HL-60/S4 treated with phorbol 12-myristate 13-acetate at 8.2 ng/mL for 4 days and 3 days (cell line): Measurements from ENCODE around the gene DBI.
"Not testable (repeated sequence)": the region's sequence is repeated elsewhere in the genome, so short reads cannot be mapped to it uniquely, and the experiment has no call there.

Experiments used
- in situ Hi-C: fragments of 300-500 bp; cut with MboI; formaldehyde crosslinking; loops from 2 replicates; pipeline ENCODE4 v1.15.0; 2022; ENCODE audit warnings: low sequenced_read_pairs

Gene DBI

GRCh38 chr2:119364798-119365197 lies 2.0 kb upstream of the DBI start:
- in situ Hi-C loops: no loop called here

DNA sequence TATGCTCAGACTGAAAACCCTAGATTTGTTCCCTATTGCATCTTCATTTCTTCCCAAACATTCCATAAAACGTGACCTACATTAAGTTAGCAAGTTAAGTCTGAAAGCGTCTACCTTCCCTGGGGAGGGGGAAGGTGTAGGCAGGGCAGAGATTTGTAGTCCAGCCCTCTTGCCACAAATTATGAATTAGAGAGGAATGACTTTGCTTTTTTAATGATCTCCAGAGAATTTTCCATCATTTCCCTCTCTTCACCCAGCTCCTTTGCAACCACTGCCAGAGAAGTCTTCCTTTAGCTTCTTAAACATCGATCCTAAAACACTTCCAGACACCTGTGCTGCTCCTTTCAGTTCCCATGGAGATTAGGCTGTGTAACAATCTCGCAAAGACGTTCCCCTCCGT lies 1.3 kb upstream of the DBI start:
- in situ Hi-C loops: no loop called here

DNA sequence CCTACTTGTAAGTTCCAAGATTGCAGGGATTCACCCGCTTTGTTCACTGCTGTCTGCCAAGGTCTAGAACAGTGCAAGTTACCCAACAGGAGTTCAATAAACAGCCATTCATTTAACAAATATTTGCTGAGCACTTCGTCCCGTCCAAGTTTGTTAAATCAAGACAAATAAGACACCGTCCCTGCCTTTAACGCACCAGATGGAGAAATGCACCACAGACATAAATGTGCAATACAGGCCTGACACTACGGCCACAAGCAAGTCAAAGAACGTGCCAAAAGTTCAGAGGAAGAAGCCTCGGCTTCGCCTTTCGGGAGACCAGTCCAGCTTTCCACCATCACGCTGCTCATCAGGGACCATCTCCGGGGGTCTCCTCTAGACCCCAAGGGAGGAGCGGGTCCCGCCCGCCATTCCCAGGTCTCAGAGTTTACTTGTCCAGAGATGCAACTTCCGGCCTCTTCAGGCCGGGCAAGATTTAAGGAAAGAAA lies 572 bp upstream of the DBI start:
- in situ Hi-C loops: no loop called here

GRCh38 chr2:119367472-119368099 lies 809 bp downstream of the DBI start:
- in situ Hi-C loops: no loop called here

DNA sequence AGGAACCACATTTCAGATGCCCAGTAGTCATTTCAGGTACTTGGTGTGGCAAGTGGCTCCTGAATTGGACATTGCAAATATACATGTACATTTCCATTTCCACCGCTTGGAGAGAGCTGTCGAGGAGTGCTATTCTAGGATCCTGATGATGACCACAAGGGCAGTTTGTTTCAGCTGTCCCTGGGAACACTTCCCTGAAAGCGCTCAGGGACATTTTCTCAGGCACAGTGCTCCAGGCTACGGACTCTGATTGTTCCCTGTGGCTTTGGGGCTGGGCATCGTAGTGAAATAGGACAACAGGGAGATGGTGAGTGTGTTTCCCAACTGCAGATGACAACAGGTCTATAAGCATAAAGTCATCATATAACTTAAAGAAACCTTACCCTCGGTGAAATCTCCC lies 3.1 kb downstream of the DBI start:
- in situ Hi-C loops: no loop called here

- in situ Hi-C loops: no loop called here
These were observed 4.3 kb downstream of the DBI start for GRCh38 chr2:119371111-119371510.

GRCh38 chr2:119372778-119373568 lies 6.2 kb downstream of the DBI start:
- in situ Hi-C loops: no loop called here

DNA sequence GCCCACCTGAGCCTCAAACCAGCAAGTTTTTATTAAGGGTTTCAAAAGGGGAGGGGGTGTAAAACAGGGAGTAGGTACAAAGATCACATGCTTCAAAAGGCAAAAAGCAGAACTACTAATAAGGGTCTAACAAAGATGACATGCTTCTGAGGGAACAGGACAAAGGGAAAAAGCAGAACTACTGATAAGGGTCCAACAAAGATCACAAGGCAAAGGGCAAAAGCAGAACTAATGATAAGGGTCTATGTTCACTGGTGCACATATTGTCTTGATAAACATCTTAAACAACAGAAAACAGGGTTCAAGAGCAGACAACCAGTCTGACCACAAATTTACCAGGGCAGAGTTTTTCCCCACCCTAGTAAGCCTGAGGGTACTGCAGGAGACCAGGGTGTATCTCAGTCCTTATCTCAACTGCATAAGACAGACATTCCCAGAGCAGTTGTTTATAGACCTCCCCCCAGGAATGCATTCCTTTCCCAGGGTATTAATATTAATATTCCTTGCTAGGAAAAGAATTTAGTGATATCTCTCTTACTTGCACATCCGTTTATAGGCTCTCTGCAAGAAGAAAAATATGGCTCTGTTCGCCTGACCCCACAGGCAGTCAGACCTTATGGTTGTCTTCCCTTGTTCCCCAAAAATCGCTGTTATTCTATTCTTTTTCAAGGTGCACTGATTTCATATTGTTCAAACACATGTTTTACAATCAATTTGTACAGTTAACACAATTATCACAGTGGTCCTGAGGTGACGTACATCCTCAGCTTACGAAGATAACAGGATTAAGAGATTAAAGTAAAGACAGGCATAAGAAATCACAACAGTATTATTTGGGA lies 7.3 kb downstream of the DBI start:
- in situ Hi-C loops: not testable (repeated sequence)

GRCh38 chr2:119376406-119376805 lies 9.6 kb downstream of the DBI start:
- in situ Hi-C loops: not testable (repeated sequence)

GRCh38 chr2:119376810-119377209 lies 10.0 kb downstream of the DBI start:
- in situ Hi-C loops: no loop called here

- in situ Hi-C loops: no loop called here
These were observed 10.7 kb downstream of the DBI start for GRCh38 chr2:119377294-119377992.

- in situ Hi-C loops: no loop called here
These were observed 11.2 kb downstream of the DBI start for GRCh38 chr2:119377993-119378345.

DNA sequence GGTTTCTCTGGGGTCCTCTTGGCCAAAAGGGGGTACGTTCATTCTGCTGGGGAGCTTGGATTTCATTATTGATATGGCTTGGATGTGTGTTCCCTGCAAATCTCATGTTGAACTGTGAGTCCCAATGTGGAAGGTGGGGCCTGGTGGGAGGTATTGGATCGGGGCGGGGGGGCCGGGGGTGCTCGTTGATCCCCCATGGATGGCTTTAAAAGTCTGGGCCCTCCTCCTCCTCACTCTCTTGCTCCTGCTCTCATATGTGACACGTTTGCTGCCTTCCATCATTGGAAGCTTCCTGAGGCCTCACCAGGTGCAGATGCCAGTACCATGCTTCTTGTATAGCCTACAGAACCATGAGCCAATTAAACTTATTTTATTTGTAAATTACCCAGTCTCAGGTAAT lies 11.8 kb downstream of the DBI start:
- in situ Hi-C loops: no loop called here

DNA sequence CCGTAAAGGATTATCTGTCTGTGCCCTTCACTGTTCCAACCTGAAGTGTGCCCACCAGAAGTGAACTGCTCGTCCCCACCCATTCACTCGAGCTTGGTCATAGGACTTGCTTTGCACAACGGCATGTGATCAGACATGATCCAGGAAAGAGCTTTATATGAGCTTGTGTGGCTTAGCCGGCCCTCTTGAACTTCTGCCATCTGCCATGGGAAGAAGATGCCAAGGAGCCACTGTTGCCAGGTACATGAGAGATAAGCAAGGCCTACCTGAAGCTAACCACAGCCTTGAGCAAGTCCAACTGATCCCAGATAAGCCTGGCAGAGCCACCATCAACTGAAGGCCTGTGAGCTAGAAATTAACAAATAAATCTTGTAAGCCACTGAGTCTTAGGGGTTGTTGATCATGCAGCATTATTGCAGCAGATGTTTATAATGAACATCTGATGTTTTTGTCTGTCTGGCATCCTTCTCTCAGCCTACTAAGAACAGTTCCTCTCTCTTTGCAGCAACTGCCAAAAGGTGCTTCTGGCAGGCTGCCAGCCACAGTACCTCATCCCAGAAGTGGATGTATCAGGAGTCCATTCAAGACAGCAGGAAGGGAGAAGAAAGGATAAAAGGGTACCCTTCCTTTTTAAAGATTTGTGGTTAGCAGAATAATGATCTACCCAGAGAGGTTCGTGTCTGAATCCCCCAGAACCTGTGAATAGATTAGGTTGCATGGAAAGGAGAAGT lies 16.8 kb downstream of the DBI start:
- in situ Hi-C loops: no loop called here

- in situ Hi-C loops: no loop called here
These were observed 18.2 kb downstream of the DBI start for GRCh38 chr2:119384971-119385370.

DNA sequence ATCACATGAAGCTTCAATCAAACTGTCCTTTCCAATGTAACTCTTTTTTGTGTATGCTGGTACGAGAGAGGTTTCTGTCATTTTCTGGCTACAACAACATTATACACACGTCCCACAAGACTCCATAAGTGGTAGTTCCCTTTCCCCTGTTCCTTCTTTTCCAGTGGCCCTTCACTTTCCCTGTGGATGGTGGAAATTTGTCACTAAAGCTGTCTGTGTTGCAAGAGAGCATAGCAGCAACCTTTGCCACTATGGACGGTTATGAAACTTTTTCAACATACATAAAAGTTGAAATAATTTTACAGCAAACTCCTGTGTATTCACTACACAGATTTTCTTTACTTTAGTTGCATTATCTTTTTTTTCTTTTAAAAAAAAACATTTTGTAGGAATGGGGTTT lies 18.7 kb downstream of the DBI start:
- in situ Hi-C loops: no loop called here

DNA sequence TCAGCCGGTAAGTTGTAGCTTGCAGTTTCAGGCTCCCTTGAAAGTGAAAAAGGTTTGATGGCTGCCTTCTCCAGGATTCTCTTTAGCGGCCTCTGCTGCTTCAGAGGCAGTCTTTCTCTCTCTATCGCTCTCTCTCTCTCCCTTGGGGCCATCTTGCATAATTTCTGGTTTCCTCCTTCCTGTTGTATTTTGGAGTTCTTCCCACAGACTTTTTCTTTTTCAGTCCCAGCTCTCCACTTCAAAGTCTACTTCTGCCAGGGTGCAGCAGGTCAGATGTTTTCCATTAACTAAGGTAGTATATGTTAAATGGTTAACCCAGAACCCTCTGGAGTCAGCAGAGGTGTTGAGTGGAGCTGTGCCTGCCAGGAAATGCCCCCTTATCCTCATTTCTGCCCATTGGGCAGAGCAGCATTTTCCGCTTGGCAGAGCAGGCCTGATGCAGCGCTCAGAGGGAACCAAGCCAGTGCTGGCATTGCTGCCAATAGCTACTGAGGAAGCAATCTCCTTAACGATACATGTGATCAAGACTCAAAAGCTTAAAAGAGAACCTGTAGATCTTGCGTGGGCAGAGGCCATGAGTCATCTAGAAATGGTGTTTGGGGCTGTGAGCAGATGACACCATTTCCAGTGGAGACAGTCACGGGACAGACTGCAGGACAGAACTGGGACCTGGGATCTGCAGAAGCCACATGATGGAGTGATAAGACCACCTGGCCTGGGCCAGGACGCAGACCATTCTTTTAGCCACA lies 20.8 kb downstream of the DBI start:
- in situ Hi-C loops: no loop called here

- in situ Hi-C loops: no loop called here
These were observed 23.0 kb downstream of the DBI start for GRCh38 chr2:119389615-119390306.
